ENCODE results near the gene TCF7L2.
A peak's percentile ranks its signal among the peaks of the same experiment; 100 is the strongest.

Gene TCF7L2

DNA sequence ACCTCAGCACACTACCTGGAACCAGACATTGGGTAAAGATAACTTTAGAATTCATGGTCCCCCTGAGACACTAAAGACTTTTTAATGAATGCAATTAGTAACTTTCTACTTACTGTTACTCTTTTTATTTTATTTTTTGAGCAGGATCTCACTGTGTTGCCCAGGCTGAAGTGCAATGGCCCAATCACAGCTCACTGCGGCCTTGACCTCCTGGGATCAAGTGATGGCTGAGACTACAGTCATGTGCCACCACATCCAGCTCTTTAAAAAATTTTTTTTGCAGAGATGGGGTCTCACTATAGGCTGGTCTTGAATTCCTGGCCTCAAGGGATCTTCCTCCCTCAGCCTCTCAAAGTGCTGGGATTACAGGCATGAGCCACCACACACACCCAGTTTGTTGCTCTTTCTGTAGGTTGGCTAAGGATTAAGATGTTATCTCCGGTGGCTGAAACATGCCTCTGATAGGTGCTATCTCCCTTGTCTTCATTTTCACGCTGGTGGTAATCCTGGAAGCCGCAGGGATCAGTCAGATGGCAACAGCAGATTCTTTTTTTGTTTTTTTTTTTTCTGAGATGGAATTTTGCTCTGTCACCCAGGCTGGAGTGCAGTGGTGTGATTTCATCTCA lies 128.3 kb downstream of the TCF7L2 start:
- Histone ChIP-seq H3K9me3 (no peaks in the 10 kb centered on the region), H3K27me3 (ENCODE audit: low read depth) (no peaks in the 10 kb centered on the region), H3K4me1 (peaks cover 18% of the 10 kb centered on the region), H3K4me3 (no peak overlapping the region), H3K36me3 (replicated peaks) (peaks cover 4% of the 10 kb centered on the region)
- in situ Hi-C loops (cut with MboI; ENCODE audit: low sequenced_read_pairs): no loop called here
- DNase-seq (ENCODE audit: low spot score in 2 of 2): no peak

DNA sequence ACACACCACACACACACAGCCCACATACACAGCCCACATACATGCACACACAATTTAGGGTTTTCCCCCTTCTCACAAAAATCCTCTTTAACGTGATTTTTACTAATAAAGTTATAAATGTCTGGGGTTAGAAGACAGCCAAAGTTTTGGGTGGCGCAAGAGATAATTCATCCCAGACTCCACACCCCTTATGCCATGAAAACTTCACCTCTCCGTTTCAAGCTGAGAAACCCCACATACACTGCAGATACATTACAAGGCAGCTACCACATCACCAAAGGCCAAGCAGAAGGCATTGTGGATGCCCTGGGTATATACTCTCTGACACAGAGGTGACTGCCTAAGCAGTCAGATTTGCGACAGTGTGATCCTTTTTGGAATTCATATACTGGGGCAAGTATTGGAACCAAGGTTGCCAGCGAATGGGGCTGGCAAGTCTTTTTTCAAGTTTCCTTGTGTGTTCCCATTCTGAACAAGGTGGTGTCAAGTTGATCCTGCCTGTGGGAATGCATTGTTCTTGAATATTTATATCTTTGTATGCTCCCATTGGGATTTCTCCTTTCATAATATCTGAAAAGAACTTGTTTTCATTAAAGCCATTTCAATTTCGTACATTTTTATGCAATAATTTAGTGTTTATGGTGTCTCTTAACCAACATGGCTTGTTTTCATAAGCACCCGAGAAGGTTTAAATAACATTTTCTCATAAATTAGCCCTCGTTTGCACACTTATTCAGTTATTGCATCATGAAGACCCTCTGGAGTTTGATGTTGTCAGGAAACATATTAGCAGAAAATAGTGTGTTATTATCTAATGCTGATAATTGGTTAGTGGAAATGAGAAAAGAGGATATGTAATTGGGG lies 130.2 kb downstream of the TCF7L2 start:
- H3K4me1 ChIP-seq: peaks cover 18% of the 10 kb centered on the region
- DNase-seq (ENCODE audit: low spot score in 2 of 2): no peak
- H3K4me3 ChIP-seq: no peak overlapping the region
- no peaks in the 10 kb centered on the region for H3K9me3 ChIP-seq
- H3K27me3 ChIP-seq (ENCODE audit: low read depth): no peaks in the 10 kb centered on the region
- in situ Hi-C loops (cut with MboI; ENCODE audit: low sequenced_read_pairs): no loop called here
- H3K36me3 ChIP-seq (replicated peaks): peaks cover 4% of the 10 kb centered on the region

DNA sequence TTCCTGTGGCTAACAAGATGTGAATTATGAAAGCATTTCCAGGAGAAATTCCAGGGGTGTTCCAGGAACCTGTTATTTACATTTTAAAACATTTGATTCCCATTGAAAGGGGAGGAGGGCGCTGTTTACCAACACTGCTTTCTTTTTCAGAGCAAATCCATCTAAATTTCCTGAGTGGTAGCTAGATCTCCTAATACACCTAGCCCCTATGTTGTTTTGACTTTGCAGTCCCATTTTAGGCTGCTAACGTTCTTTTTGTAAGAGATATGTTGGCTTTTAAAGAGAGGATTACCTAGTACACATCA lies 130.8 kb downstream of the TCF7L2 start:
- no peak for DNase-seq (ENCODE audit: low spot score in 2 of 2)
- Histone ChIP-seq H3K4me3 (no peak overlapping the region), H3K9me3 (no peaks in the 10 kb centered on the region), H3K27me3 (ENCODE audit: low read depth) (no peaks in the 10 kb centered on the region), H3K36me3 (replicated peaks) (peaks cover 4% of the 10 kb centered on the region), H3K4me1 (peaks cover 22% of the 10 kb centered on the region)
- in situ Hi-C loops (cut with MboI; ENCODE audit: low sequenced_read_pairs): no loop called here

DNA sequence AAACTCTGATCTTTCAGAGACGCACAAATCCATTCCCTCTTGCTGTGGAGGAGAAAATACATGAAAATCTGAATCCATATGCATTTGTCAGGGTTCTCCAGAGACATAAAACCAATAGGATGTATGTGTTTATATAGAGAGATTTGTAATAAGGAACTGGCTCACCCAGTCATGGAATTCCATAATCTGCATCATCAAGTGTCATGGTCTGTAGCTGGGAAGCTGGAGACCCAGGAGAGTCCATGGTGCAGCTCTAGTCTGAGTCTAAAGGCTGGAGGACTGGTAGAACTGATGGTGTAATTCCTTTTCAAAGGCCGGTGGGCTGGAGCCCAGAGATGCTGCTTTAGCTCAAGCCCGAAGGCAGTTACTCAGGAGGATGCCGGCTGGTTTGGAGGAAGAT lies 134.0 kb downstream of the TCF7L2 start:
- DNase-seq (ENCODE audit: low spot score in 2 of 2): no peak

DNA sequence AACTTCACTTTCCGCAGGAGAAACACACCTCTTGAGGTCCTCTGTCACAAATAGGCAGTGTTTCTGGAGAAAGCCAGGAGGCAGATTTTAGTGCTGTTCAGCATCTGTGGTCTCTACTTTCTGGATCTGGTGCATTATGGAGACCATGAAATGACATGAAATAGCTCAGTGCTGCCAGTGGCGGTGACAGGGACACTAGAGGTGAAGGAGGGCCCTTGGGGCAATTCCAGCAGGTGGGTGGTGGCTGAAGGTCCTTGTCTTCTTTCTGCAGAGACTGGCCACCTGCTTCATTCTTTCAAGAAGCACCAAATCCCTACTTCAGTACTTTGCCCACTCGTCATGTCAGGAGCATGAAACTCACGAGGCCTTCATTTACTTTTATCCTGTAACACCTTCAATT lies 135.7 kb downstream of the TCF7L2 start:
- DNase-seq (ENCODE audit: low spot score in 2 of 2): no peak
- peaks cover 20% of the 10 kb centered on the region for H3K4me1 ChIP-seq
- H3K4me3 ChIP-seq: no peak overlapping the region
- in situ Hi-C loops (cut with MboI; ENCODE audit: low sequenced_read_pairs): no loop called here
- H3K27me3 ChIP-seq (ENCODE audit: low read depth): no peaks in the 10 kb centered on the region
- H3K36me3 ChIP-seq (replicated peaks): no peaks in the 10 kb centered on the region
- no peaks in the 10 kb centered on the region for H3K9me3 ChIP-seq

More for the DNA sequence above, 134.0 kb downstream of the TCF7L2 start:
- H3K36me3 ChIP-seq (replicated peaks): no peaks in the 10 kb centered on the region; the same call in 1 of the 2 replicates
- no peak overlapping the region for H3K4me3 ChIP-seq
- H3K27me3 ChIP-seq (ENCODE audit: low read depth): no peaks in the 10 kb centered on the region
- in situ Hi-C loops (cut with MboI; ENCODE audit: low sequenced_read_pairs): no loop called here
- H3K9me3 ChIP-seq: no peaks in the 10 kb centered on the region
- peaks cover 29% of the 10 kb centered on the region for H3K4me1 ChIP-seq

DNA sequence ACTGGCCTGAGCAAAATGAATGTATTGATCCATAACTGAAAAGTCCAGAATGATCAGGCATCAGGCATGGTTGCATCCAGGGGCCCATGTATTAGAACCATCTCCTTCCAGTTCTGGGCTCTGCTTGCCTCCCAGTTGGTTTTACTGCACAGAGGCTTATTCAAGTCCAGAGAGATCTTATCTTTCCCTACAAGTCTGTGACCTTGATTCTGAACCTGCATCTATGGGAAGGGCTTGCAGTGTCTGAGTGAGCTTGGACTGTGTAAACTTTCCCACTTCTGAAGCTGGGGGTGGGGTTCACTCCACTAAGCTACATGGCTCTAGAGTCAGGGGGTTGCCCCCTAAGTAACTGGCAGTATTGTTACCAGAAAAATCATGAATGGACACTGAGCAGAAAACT lies 136.2 kb downstream of the TCF7L2 start:
- Histone ChIP-seq H3K36me3 (replicated peaks) (no peaks in the 10 kb centered on the region), H3K4me3 (no peak overlapping the region), H3K4me1 (peaks cover 20% of the 10 kb centered on the region), H3K9me3 (no peaks in the 10 kb centered on the region), H3K27me3 (ENCODE audit: low read depth) (no peaks in the 10 kb centered on the region)
- DNase-seq (ENCODE audit: low spot score in 2 of 2): no peak
- in situ Hi-C loops (cut with MboI; ENCODE audit: low sequenced_read_pairs): no loop called here

DNA sequence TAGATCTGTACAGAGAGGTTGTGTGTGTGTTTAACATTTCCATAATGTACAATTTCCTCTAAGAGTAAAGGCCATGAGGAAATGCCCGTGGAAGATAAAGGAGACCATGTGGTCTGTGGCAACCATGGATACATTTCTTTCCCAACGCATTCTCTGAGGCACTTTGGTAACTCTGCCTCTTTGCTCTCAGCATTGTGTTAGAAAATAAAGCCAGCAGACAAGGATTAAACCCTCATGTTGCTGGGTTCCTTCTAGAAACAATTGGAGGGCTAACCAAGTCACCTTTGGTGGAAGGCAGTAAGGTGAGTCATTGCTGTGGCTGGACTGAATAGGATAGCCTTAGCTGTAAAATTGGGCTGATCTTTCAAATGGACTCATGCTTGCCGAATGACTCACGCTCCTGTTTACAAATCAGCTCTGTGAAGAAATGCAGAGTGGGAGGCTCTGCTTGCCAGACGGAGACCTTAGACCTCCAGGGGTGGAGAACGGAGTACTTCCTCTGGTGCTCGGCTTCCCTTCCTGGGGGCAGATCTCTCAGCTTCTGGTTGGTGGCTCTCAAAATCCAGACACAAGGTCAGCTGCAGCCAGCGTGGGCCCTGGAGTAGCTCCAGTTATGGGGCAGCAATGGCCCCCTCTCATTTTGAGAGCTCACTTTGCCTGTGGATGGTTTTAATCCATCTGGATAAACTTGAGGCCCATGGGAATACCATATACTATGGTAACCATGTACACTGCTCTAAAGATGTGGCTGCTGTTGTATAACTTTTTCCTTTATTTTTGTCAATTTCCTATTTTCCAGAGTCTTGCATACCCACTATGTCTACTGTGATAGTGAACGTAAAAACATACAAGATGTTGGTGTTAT lies 137.3 kb downstream of the TCF7L2 start:
- Histone ChIP-seq H3K9me3 (no peaks in the 10 kb centered on the region), H3K36me3 (replicated peaks) (no peaks in the 10 kb centered on the region), H3K4me3 (no peak overlapping the region), H3K4me1 (peaks cover 20% of the 10 kb centered on the region), H3K27me3 (ENCODE audit: low read depth) (no peaks in the 10 kb centered on the region)
- DNase-seq (ENCODE audit: low spot score in 2 of 2): peak; percentile 45 to 62
- in situ Hi-C loops (cut with MboI; ENCODE audit: low sequenced_read_pairs): no loop called here

DNA sequence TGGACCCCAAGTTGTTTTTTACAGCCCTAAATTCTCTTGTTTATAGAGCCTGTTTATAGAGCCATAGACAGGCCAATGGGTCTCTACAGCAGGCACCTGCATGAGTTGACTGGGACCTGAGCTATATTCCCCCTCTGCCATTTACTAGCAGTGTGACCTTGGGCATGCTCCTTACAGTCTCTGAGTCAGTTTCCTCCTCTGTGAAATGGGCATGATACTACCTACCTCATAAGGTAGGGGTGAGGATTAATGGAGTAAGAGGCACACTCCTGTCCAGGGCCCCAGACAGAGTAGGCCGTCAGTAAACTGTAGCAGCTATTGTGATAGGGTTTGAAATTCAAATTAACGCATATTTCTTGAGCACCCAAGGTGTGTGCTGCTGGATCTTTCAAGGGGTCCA lies 138.1 kb downstream of the TCF7L2 start:
- in situ Hi-C loops (cut with MboI; ENCODE audit: low sequenced_read_pairs): no loop called here
- H3K36me3 ChIP-seq (replicated peaks): no peaks in the 10 kb centered on the region

DNA sequence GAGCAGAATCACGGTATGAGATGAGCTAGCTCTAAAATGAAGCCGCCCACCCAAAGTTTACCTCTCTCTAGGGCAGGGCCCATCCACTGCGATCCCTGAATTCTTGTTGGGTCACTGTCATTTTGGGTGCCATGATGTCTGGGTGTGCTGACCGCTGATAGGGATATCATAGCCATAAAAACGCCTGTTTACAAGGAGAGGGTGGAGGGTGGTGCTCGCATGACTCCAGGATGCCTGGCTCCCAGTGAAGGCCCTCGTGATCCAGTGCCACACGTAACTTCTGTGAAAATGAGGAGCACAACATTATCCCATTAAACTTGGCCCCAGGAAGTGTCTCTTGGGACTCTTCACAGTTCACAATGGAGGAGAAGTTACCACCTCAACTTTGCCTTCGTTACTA lies 139.5 kb downstream of the TCF7L2 start:
- DNase-seq (ENCODE audit: low spot score in 2 of 2): no peak

More for the DNA sequence above, 138.1 kb downstream of the TCF7L2 start:
- H3K9me3 ChIP-seq: no peaks in the 10 kb centered on the region
- no peak for DNase-seq (ENCODE audit: low spot score in 2 of 2)
- H3K4me3 ChIP-seq: no peak overlapping the region
- H3K4me1 ChIP-seq: peaks cover 26% of the 10 kb centered on the region
- no peaks in the 10 kb centered on the region for H3K27me3 ChIP-seq (ENCODE audit: low read depth)

DNA sequence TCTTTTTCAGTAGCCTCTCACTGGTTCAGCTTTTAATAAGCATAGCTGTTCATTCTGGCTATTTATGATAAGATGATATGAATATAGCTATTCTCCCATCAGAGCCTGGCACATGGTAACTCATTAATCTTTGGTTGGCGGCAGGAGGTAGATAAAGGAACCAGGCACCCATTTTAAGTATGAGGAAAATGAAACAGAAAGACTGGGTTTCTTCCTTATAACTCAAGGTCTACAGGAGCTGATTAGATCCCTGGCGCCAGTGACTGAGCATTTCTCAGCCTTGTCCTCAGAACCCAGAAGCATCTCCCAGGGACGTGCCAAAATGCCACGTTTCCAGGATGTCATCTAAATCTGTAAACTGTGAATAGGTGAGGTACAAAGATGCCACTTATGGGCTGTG lies 141.9 kb downstream of the TCF7L2 start:
- H3K9me3 ChIP-seq: no peaks in the 10 kb centered on the region
- 0 out of 2 replicates have a peak, but pooled peaks cover 3% of the 10 kb centered on the region for H3K36me3 ChIP-seq (replicated peaks)
- H3K4me3 ChIP-seq: no peak overlapping the region
- no peaks in the 10 kb centered on the region for H3K27me3 ChIP-seq (ENCODE audit: low read depth)
- H3K4me1 ChIP-seq: peaks cover 20% of the 10 kb centered on the region
- in situ Hi-C loops (cut with MboI; ENCODE audit: low sequenced_read_pairs): no loop called here
- no peak for DNase-seq (ENCODE audit: low spot score in 2 of 2)

More for the DNA sequence above, 139.5 kb downstream of the TCF7L2 start:
- no peak overlapping the region for H3K4me3 ChIP-seq
- H3K36me3 ChIP-seq (replicated peaks): 0 out of 2 replicates have a peak, but pooled peaks cover 3% of the 10 kb centered on the region
- peaks cover 31% of the 10 kb centered on the region for H3K4me1 ChIP-seq
- no peaks in the 10 kb centered on the region for H3K27me3 ChIP-seq (ENCODE audit: low read depth)
- no peaks in the 10 kb centered on the region for H3K9me3 ChIP-seq
- in situ Hi-C loops (cut with MboI; ENCODE audit: low sequenced_read_pairs): no loop called here

DNA sequence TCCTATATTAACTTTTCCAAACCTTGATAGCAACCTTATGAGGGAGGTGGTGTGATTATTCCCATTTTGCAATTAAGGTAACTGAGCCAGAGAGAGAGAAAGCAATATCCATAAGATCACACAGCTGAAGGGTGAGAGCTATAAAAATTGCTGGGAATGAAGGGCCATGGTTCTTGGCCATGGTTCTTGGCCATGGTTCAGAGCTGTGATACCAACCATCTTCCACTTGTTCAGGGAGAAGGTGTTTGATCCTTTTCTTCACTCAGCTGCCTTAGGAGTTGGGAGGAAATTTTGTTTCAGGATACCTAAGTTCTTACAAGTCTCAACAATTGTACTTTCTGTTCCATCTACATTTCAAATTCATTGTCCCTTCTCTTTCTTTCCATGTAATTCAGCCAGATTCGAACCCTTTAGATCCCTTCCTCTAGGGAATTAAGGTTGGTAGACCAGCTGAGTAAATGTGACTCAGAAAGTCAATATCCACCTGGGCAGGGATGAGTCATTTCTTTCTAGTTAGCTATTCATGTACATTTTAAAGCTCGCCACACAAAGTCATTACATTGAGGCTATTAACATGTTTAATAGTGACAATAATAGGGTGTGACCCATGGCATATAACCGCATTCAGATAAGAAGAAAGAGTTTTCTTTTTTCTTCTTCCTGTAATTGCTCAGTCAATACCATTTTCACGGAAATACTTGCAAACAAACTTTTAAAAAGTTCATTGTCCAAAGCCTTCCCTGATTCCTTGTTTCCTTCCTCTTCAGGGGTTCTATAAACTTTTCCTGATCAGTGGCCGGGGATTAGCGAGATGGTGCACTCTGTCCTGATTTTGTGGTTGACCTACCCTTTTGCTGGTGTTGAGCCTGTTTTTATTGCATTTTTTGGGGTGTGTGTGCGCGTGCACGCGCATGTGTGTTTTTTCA lies 143.4 kb downstream of the TCF7L2 start:
- no peak overlapping the region for H3K4me3 ChIP-seq
- peak; percentile 7 to 63 for DNase-seq (ENCODE audit: low spot score in 2 of 2)
- in situ Hi-C loops (cut with MboI; ENCODE audit: low sequenced_read_pairs): no loop called here
- H3K4me1 ChIP-seq: peaks cover 11% of the 10 kb centered on the region
- 0 out of 2 replicates have a peak, but pooled peaks cover 3% of the 10 kb centered on the region for H3K36me3 ChIP-seq (replicated peaks)
- H3K9me3 ChIP-seq: no peaks in the 10 kb centered on the region
- no peaks in the 10 kb centered on the region for H3K27me3 ChIP-seq (ENCODE audit: low read depth)

DNA sequence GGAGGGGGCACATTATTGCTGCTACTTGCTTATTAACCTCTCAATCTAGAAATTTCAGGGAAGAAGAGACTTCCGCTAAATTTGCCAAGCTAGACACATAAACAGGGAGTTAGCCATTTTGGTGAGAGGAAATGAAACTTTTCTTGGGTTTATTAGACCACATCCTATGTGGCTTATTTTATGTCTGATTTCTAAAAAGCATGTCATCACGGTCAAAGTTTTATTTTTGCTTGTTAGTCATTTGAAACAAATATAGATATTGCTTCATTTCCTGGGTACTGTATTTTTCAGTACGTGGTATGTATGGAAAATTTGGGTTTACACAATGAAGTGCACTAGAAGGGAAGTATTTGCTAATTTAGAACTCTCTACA lies 144.1 kb downstream of the TCF7L2 start:
- DNase-seq (ENCODE audit: low spot score in 2 of 2): peak in 1 of 2 experiments; percentile 1
- no peak overlapping the region for H3K4me3 ChIP-seq
- in situ Hi-C loops (cut with MboI; ENCODE audit: low sequenced_read_pairs): no loop called here
- no peaks in the 10 kb centered on the region for H3K9me3 ChIP-seq
- 0 out of 2 replicates have a peak, but pooled peaks cover 3% of the 10 kb centered on the region for H3K36me3 ChIP-seq (replicated peaks)
- H3K27me3 ChIP-seq (ENCODE audit: low read depth): no peaks in the 10 kb centered on the region
- peaks cover 11% of the 10 kb centered on the region for H3K4me1 ChIP-seq

Data from HAP-1 (cell line).